ENCODE results near the gene TPX2.

DNA sequence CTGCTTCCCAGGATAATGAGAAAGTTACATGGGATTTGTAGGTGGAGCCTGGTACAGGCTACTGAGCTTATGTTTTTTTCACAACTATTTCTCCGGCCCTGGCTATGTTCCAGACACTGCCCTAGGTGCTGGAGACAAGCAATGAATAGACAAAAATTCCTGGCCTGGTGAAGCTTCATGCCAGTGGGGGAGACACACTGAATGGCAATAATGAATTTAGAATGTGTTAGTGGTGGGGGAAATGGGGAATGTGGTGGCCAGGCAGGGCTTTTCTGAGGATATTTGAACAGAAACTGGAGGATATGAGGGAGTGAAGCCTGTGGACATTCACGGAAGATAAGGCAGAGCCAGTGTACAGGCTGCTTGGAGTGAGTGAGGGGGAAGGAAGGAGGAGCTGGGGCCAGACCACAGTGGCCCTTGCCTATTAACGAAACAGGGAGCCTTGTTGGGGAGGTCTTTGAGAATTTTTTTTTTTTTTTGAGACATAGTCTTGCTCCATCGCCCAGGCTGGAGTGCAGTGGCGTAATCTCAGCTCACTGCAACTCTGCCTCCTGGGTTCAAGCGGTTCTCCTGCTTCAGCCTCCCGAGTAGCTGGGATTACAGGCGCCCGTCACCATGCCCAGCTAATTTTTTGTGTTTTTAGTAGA lies 99.7 kb downstream of the TPX2 start:
- TF ChIP-seq CTCF (optimal IDR thresholded peaks at IDR 0.05 in 1 of 3, IDR thresholded peaks at IDR 0.05 in 1 of 3, conservative IDR thresholded peaks at IDR 0.05 in 1 of 3; ENCODE audit: extremely low read depth in 1 of 3, insufficient read depth in 2 of 3, low read length in 3 of 3) (no peak), EZH2 (IDR thresholded peaks at IDR 0.05; ENCODE audit: low read length) (no peak)

Measured in keratinocyte (primary cell).